Neural cell (in vitro differentiated cells): ENCODE measurements around the gene POLE2. TPM values are rescaled to one million over a fixed set of nuclear protein-coding genes. Genes with fewer than 3 reads are reported as not detected.
"Not testable (repeated sequence)": the region's sequence is repeated elsewhere in the genome, so short reads cannot be mapped to it uniquely, and the experiment has no call there.

ENCODE experiments used
- H2AFZ ChIP-seq: fragments of 200-600, 300-800 bp; sonication (generic), shearing (Covaris generic); 2 replicates; pipeline ENCODE4 v1.6.0; 2014; ENCODE audit warnings: low read depth, mild to moderate bottlenecking, antibody characterized with exemption, low read length, moderate library complexity
- H3F3A ChIP-seq: fragments of 200-600 bp; shearing (Covaris generic); 2 replicates; pipeline ENCODE4 v1.6.1; 2016; ENCODE audit warnings: mild to moderate bottlenecking, moderate library complexity, mixed read lengths, antibody characterized with exemption, low read length; ENCODE audit not compliant: insufficient read depth, poor library complexity, severe bottlenecking
- H3K27ac ChIP-seq: fragments of 200-600, 300-800 bp; sonication (generic), shearing (Covaris generic); 2 replicates; pipeline ENCODE4 v1.5.1; 2014; ENCODE audit warnings: mild to moderate bottlenecking, low read length, moderate library complexity
- H3K27me3 ChIP-seq: fragments of 300-800, 200-600 bp; sonication (generic), shearing (Covaris generic); 2 replicates; pipeline ENCODE4 v1.6.0; 2014; ENCODE audit warnings: mild to moderate bottlenecking, low read depth, low read length, moderate library complexity; ENCODE audit not compliant: insufficient read depth
- H3K36me3 ChIP-seq: fragments of 300-800, 200-600 bp; sonication (generic), shearing (Covaris generic); 2 replicates; pipeline ENCODE4 v1.5.1; 2014; ENCODE audit warnings: mild to moderate bottlenecking, antibody characterized with exemption, low read length, moderate library complexity; ENCODE audit not compliant: insufficient read depth
- H3K4me2 ChIP-seq: fragments of 300-800, 200-600 bp; sonication (generic), shearing (Covaris generic); 2 replicates; pipeline ENCODE4 v1.6.0; 2014; ENCODE audit warnings: mild to moderate bottlenecking, low read length
- H3K4me3 ChIP-seq: fragments of 300-800, 200-600 bp; sonication (generic), shearing (Covaris generic); 2 replicates; pipeline ENCODE4 v1.5.1; 2014; ENCODE audit warnings: mild to moderate bottlenecking, low read length, moderate library complexity
- H3K79me2 ChIP-seq: fragments of 200-600 bp; shearing (Covaris generic); replicated peaks from 2 replicates; pipeline ENCODE4 v1.6.0; 2014; ENCODE audit warnings: mild to moderate bottlenecking, low read length, moderate library complexity; ENCODE audit not compliant: insufficient read depth
- H3K9ac ChIP-seq: fragments of 300-800, 200-600 bp; sonication (generic), shearing (Covaris generic); 2 replicates; pipeline ENCODE4 v1.6.1; 2016; ENCODE audit warnings: mild to moderate bottlenecking, low read length, mixed read lengths
- H3K9me2 ChIP-seq: fragments of 200-600 bp; shearing (Covaris generic); 2 replicates; pipeline ENCODE4 v1.6.1; 2016; ENCODE audit warnings: mild to moderate bottlenecking, low read length, mixed read lengths; ENCODE audit not compliant: insufficient read depth
- H3K9me3 ChIP-seq: fragments of 200-600, 300-800 bp; sonication (generic), shearing (Covaris generic); 2 replicates; pipeline ENCODE4 v1.6.1; 2016; ENCODE audit warnings: mild to moderate bottlenecking, mixed run types, low read length, moderate library complexity, mixed read lengths
- H4K20me1 ChIP-seq: fragments of 200-600 bp; shearing (Covaris generic); 2 replicates; pipeline ENCODE4 v1.6.1; 2016; ENCODE audit warnings: mild to moderate bottlenecking, mixed run types; ENCODE audit not compliant: insufficient read depth
- CTCF ChIP-seq: fragments of 450-650 bp; IDR thresholded peaks from 2 replicates; pipeline ENCODE4 v1.5.1; 2014; ENCODE audit warnings: antibody characterized with exemption, mild to moderate bottlenecking, moderate library complexity; ENCODE audit not compliant: poor library complexity, severe bottlenecking
- EP300 ChIP-seq: fragments of 450-650 bp; conservative IDR thresholded peaks from 2 replicates; pipeline ENCODE4 v1.6.1; 2014; ENCODE audit warnings: antibody characterized with exemption, mild to moderate bottlenecking, moderate library complexity; ENCODE audit not compliant: poor library complexity, severe bottlenecking
- POLR2AphosphoS5 ChIP-seq: IDR thresholded peaks from 2 replicates; pipeline ENCODE4 v1.6.1; 2012
- REST ChIP-seq: IDR thresholded peaks from 2 replicates; pipeline ENCODE4 v1.6.1; 2012; ENCODE audit warnings: borderline replicate concordance
- polyA plus RNA-seq: library from polyadenylated mRNA; depleted of rRNA; stranded (reverse); fragments of >200 nt; gene quantifications from 2 replicates; pipeline ENCODE4 v1.2.3, GENCODE V29; 2014

POLE2 gene
- polyA plus RNA-seq, 1 donor from 2014 or later: 7.9 TPM

- no peak overlapping the region for H3K9ac ChIP-seq
- no peaks in the 10 kb centered on the region for H3K9me3 ChIP-seq
- no peak for TF ChIP-seq POLR2AphosphoS5
- TF ChIP-seq EP300: no peak
- TF ChIP-seq CTCF: no peak
- no peaks in the 10 kb centered on the region for H3K79me2 ChIP-seq
- no peaks in the 10 kb centered on the region for H4K20me1 ChIP-seq
- no peaks in the 10 kb centered on the region for H3K36me3 ChIP-seq
- no peaks in the 10 kb centered on the region for H3K9me2 ChIP-seq
- H3K4me3 ChIP-seq: no peak overlapping the region
- no peak overlapping the region for H2AFZ ChIP-seq
- H3K4me2 ChIP-seq: no peak overlapping the region
- no peaks in the 10 kb centered on the region for H3F3A ChIP-seq
- no peak overlapping the region for H3K27ac ChIP-seq
- no peaks in the 10 kb centered on the region for H3K27me3 ChIP-seq
These were observed 17.5 kb downstream of the POLE2 start for GRCh38 chr14:49670475-49670874.

- no peaks in the 10 kb centered on the region for H3K9me3 ChIP-seq
- no peak overlapping the region for H3K9ac ChIP-seq
- H3K27ac ChIP-seq: no peak overlapping the region
- no peak overlapping the region for H3K4me2 ChIP-seq
- TF ChIP-seq REST: no peak
- H3K4me3 ChIP-seq: no peak overlapping the region
- H2AFZ ChIP-seq: no peak overlapping the region
- H3K36me3 ChIP-seq: no peaks in the 10 kb centered on the region
- no peaks in the 10 kb centered on the region for H3K27me3 ChIP-seq
- no peaks in the 10 kb centered on the region for H3K79me2 ChIP-seq
- H3F3A ChIP-seq: no peaks in the 10 kb centered on the region
- H3K9me2 ChIP-seq: no peaks in the 10 kb centered on the region
- no peaks in the 10 kb centered on the region for H4K20me1 ChIP-seq
These were observed 28.2 kb downstream of the POLE2 start for GRCh38 chr14:49659526-49660455.

GRCh38 chr14:49657500-49657899 lies 30.5 kb downstream of the POLE2 start:
- not testable (repeated sequence) for H3K9me2 ChIP-seq, H3K4me3 ChIP-seq, H3K9ac ChIP-seq, H2AFZ ChIP-seq, H3K27ac ChIP-seq, H3F3A ChIP-seq, H4K20me1 ChIP-seq, H3K9me3 ChIP-seq, H3K27me3 ChIP-seq, H3K36me3 ChIP-seq, H3K79me2 ChIP-seq, H3K4me2 ChIP-seq
